GM21786 (cell line): ENCODE measurements around the gene DAP3.

ENCODE experiments used
- ATAC-seq: cut with Tn5 transposase; IDR thresholded peaks from one replicate; pipeline ENCODE4 v1.9.1; 2021; ENCODE audit not compliant: unreplicated experiment

Gene DAP3

DNA sequence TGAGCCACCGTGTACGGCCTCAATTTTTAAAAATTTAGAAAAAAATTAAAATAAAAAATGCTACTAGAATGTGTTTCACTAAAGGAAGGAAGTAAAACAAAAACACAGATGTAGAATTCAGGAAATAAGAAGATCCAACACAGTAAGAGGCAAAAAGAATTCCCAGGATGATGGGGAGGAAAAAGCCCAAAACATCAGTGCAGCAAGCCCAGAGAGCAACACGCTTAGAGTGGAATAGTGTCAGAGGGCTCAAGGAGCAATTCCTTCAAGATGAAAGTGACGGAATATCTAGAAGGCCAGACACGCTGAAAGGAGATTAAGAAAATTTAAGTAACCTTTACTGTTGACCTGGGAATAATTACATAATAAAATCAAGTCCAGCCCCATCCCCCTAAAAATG is 80.4 kb downstream of the DAP3 start:
- no peak for ATAC-seq

DNA sequence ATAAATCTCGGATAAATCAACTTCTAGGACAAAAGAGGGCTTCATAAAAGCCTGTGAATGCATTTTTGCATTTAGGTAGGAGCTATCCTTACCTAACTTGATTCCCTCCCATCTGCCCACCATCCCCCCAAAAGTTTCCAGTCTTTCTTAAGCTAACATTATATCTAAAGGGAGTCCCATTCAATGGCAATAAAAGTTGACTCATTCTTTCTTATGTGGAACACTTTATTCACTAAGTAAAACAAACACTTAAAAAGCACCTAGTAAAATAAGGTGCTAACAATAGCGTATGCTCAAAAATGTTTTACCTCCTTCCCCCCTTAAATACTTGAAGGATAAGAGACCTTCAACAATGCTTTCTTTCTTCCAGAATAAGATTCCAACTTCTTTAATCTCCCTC is 84.3 kb downstream of the DAP3 start:
- no peak for ATAC-seq

DNA sequence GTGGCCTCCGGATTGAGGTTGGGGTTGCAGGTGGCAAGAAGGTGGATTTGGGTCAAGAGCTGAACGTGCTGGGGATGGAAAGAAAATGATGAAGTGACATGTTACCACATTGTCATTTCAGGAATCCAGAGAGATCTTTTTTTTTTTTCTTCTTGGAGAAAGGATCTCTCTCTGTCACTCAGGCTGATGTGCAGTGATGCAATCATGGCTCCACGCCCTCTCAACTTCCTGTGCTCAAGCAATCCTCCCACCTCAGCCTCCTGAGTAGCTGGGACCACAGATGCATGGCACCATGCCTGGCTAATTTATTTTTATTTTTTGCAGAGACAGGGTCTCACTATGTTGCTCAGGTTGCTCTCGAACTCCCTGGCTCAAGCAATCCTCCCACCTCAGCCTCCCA is 87.5 kb downstream of the DAP3 start:
- ATAC-seq: no peak

DNA sequence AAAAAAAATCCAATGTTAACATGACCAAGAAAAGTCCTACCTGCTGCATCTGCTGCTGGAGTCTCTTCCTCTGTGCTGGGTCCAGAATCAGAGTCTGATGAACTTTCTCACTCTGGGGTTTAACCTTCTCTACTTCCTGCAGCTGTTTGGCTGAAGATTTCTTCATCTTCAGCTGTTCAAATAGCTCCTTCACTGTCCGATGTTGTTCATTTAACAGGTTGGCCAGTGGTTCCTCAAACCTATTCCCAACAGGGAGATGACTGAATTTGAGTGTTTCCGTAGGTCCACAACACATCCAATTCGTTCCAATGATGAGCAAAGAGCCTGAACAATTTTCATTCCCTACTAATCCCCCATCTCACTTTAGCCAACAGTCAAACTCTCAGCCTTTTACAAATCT is 88.7 kb downstream of the DAP3 start:
- no peak for ATAC-seq
